H1 (cell line): Measurements from ENCODE around the gene SURF1. TPM values are rescaled to one million over a fixed set of nuclear protein-coding genes. Genes with fewer than 3 reads are reported as not detected.
"Not testable (repeated sequence)": the region's sequence is repeated elsewhere in the genome, so short reads cannot be mapped to it uniquely, and the experiment has no call there.

Experiments
- CTCF ChIA-PET: fragments of 300-600 bp; sonication (Branson Sonifier 250); formaldehyde crosslinking; loops from one replicate; lab custom pipeline; 2021; ENCODE audit not compliant: partially characterized antibody; lab: Charles Lee
- POLR2A ChIA-PET: fragments of 300-600 bp; sonication (Branson Sonifier 250); formaldehyde crosslinking; loops from one replicate; lab custom pipeline; 2021; ENCODE audit warnings: inconsistent platforms; ENCODE audit not compliant: partially characterized antibody; lab: Charles Lee
- DNase-seq, 2 experiments: peaks; one replicate each; pipeline versions ENCODE4 v3.0.0 to v3.0.0-alpha.2; 2010 to 2022; ENCODE audit warnings: low spot score in 2 of 2, low read depth in 1 of 2, mixed read lengths in 1 of 2
- FAIRE-seq: peaks from 2 replicates; lab custom pipeline; 2011; peaks lifted over from hg19 to GRCh38; lab: Jason Lieb, UNC
- H2AFZ ChIP-seq: 2 replicates; pipeline ENCODE4 v1.8.1; 2012; ENCODE audit warnings: low read length, inconsistent platforms
- H2AK5ac ChIP-seq: 2 replicates; pipeline ENCODE4 v1.6.1; 2013; ENCODE audit warnings: low read depth, low read length
- H2BK120ac ChIP-seq: replicated peaks from 2 replicates; pipeline ENCODE3; 2013; ENCODE audit warnings: low read depth, low read length, inconsistent platforms
- H2BK12ac ChIP-seq: 2 replicates; pipeline ENCODE4 v1.6.1; 2013; ENCODE audit warnings: low read depth, low read length
- H2BK15ac ChIP-seq: 2 replicates; pipeline ENCODE4 v1.6.1; 2013; ENCODE audit warnings: low read length
- H2BK20ac ChIP-seq: 2 replicates; pipeline ENCODE4 v1.6.1; 2013; ENCODE audit warnings: low read length
- H2BK5ac ChIP-seq: 2 replicates; pipeline ENCODE4 v1.6.1; 2013; ENCODE audit warnings: low read depth, low read length
- H3K14ac ChIP-seq: 2 replicates; pipeline ENCODE4 v1.6.1; 2013; ENCODE audit warnings: inconsistent platforms; ENCODE audit not compliant: insufficient read length
- H3K18ac ChIP-seq: 2 replicates; pipeline ENCODE4 v1.6.1; 2013; ENCODE audit warnings: low read length; ENCODE audit errors: extremely low read depth
- H3K23ac ChIP-seq: 2 replicates; pipeline ENCODE4 v1.6.1; 2013; ENCODE audit warnings: inconsistent platforms; ENCODE audit not compliant: insufficient read length
- H3K23me2 ChIP-seq: 2 replicates; pipeline ENCODE4 v1.6.1; 2013; ENCODE audit warnings: low read depth, low read length
- H3K27ac ChIP-seq: 2 replicates; pipeline ENCODE4 v1.6.1; 2011; ENCODE audit warnings: low read depth, low read length, inconsistent platforms
- H3K27me3 ChIP-seq, 4 experiments: replicated peaks in 1 of 4; 1 replicate in 1 of 4; 2 replicates in 3 of 4; pipeline versions ENCODE4 v1.6.1 to v1.8.1; 2011 to 2013; ENCODE audit warnings: low read length in 3 of 4, mild to moderate bottlenecking in 3 of 4, inconsistent platforms in 2 of 4, mixed read lengths in 2 of 4, moderate library complexity in 1 of 4; ENCODE audit not compliant: control insufficient read depth in 3 of 4, insufficient read depth in 3 of 4; ENCODE audit errors: extremely low read depth in 1 of 4
- H3K36me3 ChIP-seq, 4 experiments: 2 replicates each; pipeline versions ENCODE4 v1.6.1 to v1.8.1; 2011 to 2013; ENCODE audit warnings: mild to moderate bottlenecking in 4 of 4, low read length in 3 of 4, moderate library complexity in 2 of 4, control low read depth in 1 of 4, inconsistent platforms in 1 of 4; ENCODE audit not compliant: insufficient read depth in 4 of 4, control insufficient read depth in 2 of 4
- H3K4ac ChIP-seq: replicated peaks from 2 replicates; pipeline ENCODE3; 2013; ENCODE audit warnings: low read length, low read depth, mixed read lengths, inconsistent platforms; ENCODE audit not compliant: insufficient read length
- H3K4me1 ChIP-seq, 4 experiments: replicated peaks in 1 of 4; 1 replicate in 1 of 4; 2 replicates in 3 of 4; pipeline versions ENCODE4 v1.6.1 to v1.8.1; 2011 to 2013; ENCODE audit warnings: low read length in 3 of 4, inconsistent platforms in 2 of 4, mixed read lengths in 1 of 4; ENCODE audit not compliant: insufficient read depth in 4 of 4, control insufficient read depth in 3 of 4
- H3K4me2 ChIP-seq, 2 experiments: 2 replicates each; pipeline versions ENCODE4 v1.6.1 to v1.8.1; 2011 to 2013; ENCODE audit warnings: low read depth in 2 of 2, low read length in 2 of 2, control low read depth in 1 of 2, inconsistent platforms in 1 of 2, mild to moderate bottlenecking in 1 of 2; ENCODE audit not compliant: insufficient read depth in 1 of 2
- H3K4me3 ChIP-seq, 4 experiments: fragments of 200-600, 300-600 bp in 1 of 4; sonication (generic), shearing (Covaris generic), sonication (Bioruptor Twin) in 1 of 4; 2 replicates each; pipeline versions ENCODE4 v1.5.1 to v1.8.1; 2011 to 2016; ENCODE audit warnings: low read length in 4 of 4, low read depth in 3 of 4, control low read depth in 2 of 4, inconsistent platforms in 2 of 4, mild to moderate bottlenecking in 2 of 4, mixed read lengths in 1 of 4, moderate library complexity in 1 of 4; ENCODE audit not compliant: insufficient read depth in 2 of 4; ENCODE audit errors: extremely low read depth in 1 of 4
- H3K56ac ChIP-seq: replicated peaks from 2 replicates; pipeline ENCODE3; 2013; ENCODE audit warnings: low read depth, mild to moderate bottlenecking, mixed read lengths, low read length, inconsistent platforms; ENCODE audit not compliant: insufficient read length
- H3K79me1 ChIP-seq: 2 replicates; pipeline ENCODE4 v1.6.1; 2013; ENCODE audit warnings: low read depth, low read length, control low read depth
- H3K79me2 ChIP-seq, 2 experiments: 2 replicates each; pipeline versions ENCODE4 v1.6.1 to v1.8.1; 2012 to 2013; ENCODE audit warnings: low read length in 2 of 2, mild to moderate bottlenecking in 2 of 2, inconsistent platforms in 1 of 2; ENCODE audit not compliant: insufficient read depth in 2 of 2, control insufficient read depth in 1 of 2
- H3K9ac ChIP-seq, 4 experiments: replicated peaks in 1 of 4; 1 replicate in 1 of 4; 2 replicates in 3 of 4; pipeline versions ENCODE4 v1.6.1 to v1.8.1; 2011 to 2013; ENCODE audit warnings: low read depth in 3 of 4, low read length in 3 of 4, control low read depth in 2 of 4, mild to moderate bottlenecking in 2 of 4, moderate library complexity in 2 of 4, inconsistent platforms in 1 of 4; ENCODE audit errors: extremely low read depth in 1 of 4
- H3K9me3 ChIP-seq, 2 experiments: 2 replicates each; pipeline versions ENCODE4 v1.6.1 to v1.8.1; 2012 to 2013; ENCODE audit warnings: mild to moderate bottlenecking in 2 of 2, moderate library complexity in 2 of 2, control low read depth in 1 of 2, inconsistent platforms in 1 of 2, low read depth in 1 of 2, low read length in 1 of 2, mixed read lengths in 1 of 2; ENCODE audit not compliant: insufficient read depth in 2 of 2
- H4K20me1 ChIP-seq, 2 experiments: replicated peaks in 1 of 2; 2 replicates each; pipeline versions ENCODE3 to v1.8.1; 2011 to 2013; ENCODE audit warnings: inconsistent platforms in 2 of 2, low read length in 2 of 2, mild to moderate bottlenecking in 1 of 2; ENCODE audit not compliant: insufficient read depth in 2 of 2, control insufficient read depth in 1 of 2
- H4K5ac ChIP-seq: 2 replicates; pipeline ENCODE4 v1.6.1; 2013; ENCODE audit warnings: low read length, low read depth, mixed read lengths, inconsistent platforms; ENCODE audit not compliant: insufficient read length
- H4K8ac ChIP-seq: 2 replicates; pipeline ENCODE4 v1.8.0; 2013; ENCODE audit warnings: mild to moderate bottlenecking, moderate library complexity, low read length, inconsistent platforms; ENCODE audit not compliant: insufficient read depth; ENCODE audit errors: extremely low read depth
- H4K91ac ChIP-seq: replicated peaks from 2 replicates; pipeline ENCODE3; 2013; ENCODE audit warnings: low read length, mixed read lengths, inconsistent platforms; ENCODE audit not compliant: insufficient read length
- WGBS, 2 experiments: shearing (Covaris generic) in 1 of 2; methylation state at CpG; one replicate each; pipeline versions ENCODE4 v1.1.6 to v1.1.7; 2013 to 2015; ENCODE audit warnings: low lambda C conversion rate in 2 of 2, mixed read lengths in 2 of 2, inconsistent platforms in 1 of 2, low coverage in 1 of 2, missing lambda C conversion rate in 1 of 2; ENCODE audit not compliant: insufficient replicate concordance in 2 of 2, insufficient coverage in 1 of 2, insufficient read length in 1 of 2; ENCODE audit errors: extremely low coverage in 1 of 2, missing lambda C conversion rate in 1 of 2; 5-methylcytosine and 5-hydroxymethylcytosine counted together
- polyA plus RNA-seq, 7 experiments: library from polyadenylated mRNA; depleted of rRNA in 3 of 7; stranded (reverse) in 5 of 7; unstranded in 2 of 7; fragments of >200 nt in 5 of 7; fragments of 200-250 nt in 2 of 7; gene quantifications; 1 replicate in 5 of 7; 2 replicates in 1 of 7; 4 replicates in 1 of 7; pipeline versions ENCODE4 v1.2.1 to v1.2.3, GENCODE V29; 2011 to 2013; ENCODE audit warnings: missing spikeins in 2 of 7, mixed read lengths in 2 of 7
- total RNA-seq: library from RNA; stranded (reverse); fragmentation: NEBNext Ultra II Directional; extraction: Animal tissue kit (Norgen Biotek cat#: 25700); gene quantifications from 2 replicates; pipeline ENCODE4 v1.2.1, GENCODE V29; 2021

SURF1 gene
- total and polyA plus RNA-seq, 2 of the 8 experiments (the other 6 are each of a cell fraction or from before 2014, with no cell fraction given), result 43.1 to 44.7 TPM

DNA sequence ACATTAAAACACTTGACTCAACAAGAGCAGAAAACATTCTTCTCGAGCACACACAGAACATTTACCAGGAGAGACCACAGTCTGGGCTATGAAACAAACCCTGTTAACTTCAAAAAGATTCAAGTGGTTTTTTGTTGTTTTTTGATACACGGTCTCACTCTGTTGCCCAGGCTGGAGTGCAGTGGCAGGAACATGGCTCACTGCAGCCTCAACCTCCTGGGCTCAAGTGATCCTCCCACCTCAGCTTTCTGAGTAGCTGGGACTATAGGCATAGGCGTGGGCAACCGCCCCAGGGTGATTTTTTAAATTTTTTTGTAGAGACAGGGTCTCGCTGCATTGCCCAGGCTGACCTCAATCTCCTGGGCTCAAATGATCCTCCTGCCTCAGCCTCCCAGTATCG, 29.3 kb downstream of the SURF1 start:
- H2BK120ac ChIP-seq, H3K23ac ChIP-seq, H3K79me1 ChIP-seq, H4K8ac ChIP-seq, POLR2A ChIA-PET, H2AFZ ChIP-seq, H3K4me2 ChIP-seq, DNase-seq, H4K5ac ChIP-seq, H2BK12ac ChIP-seq, H2BK15ac ChIP-seq, H4K20me1 ChIP-seq, H3K4me1 ChIP-seq, H2AK5ac ChIP-seq, H2BK5ac ChIP-seq, H4K91ac ChIP-seq, H3K4me3 ChIP-seq, H3K27ac ChIP-seq, H3K14ac ChIP-seq, H3K18ac ChIP-seq, H3K56ac ChIP-seq, H3K79me2 ChIP-seq, H2BK20ac ChIP-seq, FAIRE-seq, H3K9ac ChIP-seq, H3K27me3 ChIP-seq, H3K23me2 ChIP-seq, H3K4ac ChIP-seq: not testable (repeated sequence)
- whole genome bisulfite sequencing, 2 experiments, result 86% methylated on average over 6 of the region's 6 CpGs; no CpG with 5 or more reads in 1 of the 2 experiments
- H3K9me3 ChIP-seq, result peaks cover 10 to 16% of the 10 kb centered on the region in 2 experiments
- CTCF ChIA-PET, result interaction anchor here (1.3 to 4.2 kb wide), 3 partner anchors 88 to 141 kb away, joined by 5 to 25 read pairs (median 6); no protein-coding TSS in a partner anchor
- peaks cover 4 to 18% (median 14%) of the 10 kb centered on the region in 4 experiments for H3K36me3 ChIP-seq
